ENCODE data around the gene CR1L. TPM values are rescaled to one million over a fixed set of nuclear protein-coding genes. Genes with fewer than 3 reads are reported as not detected.

CR1L gene
- total RNA-seq, 4 donors from 2014 or later: not detected

GRCh38 chr1:207648334-207649209, 3.6 kb downstream of the CR1L start:
- Histone ChIP-seq H3K27ac (no peak overlapping the region), H3K4me1 (peaks cover 0 to 16% (median 0%) of the 10 kb centered on the region in 3 donors), H3K27me3 (no peaks in the 10 kb centered on the region), H3K36me3 (no peaks in the 10 kb centered on the region), H3K4me3 (no peak overlapping the region), H3K9me3 (no peaks in the 10 kb centered on the region)
- 46 to 64% methylated on average over 5 of the region's 5 CpGs for WGBS, 2 donors (ENCODE audit: low coverage in 1 of 2)
- no peak for ATAC-seq
- TF ChIP-seq POLR2AphosphoS5 (IDR thresholded peaks at IDR 0.05): no peak
- TF ChIP-seq EP300 (IDR thresholded peaks at IDR 0.05): no peak
- TF ChIP-seq POLR2A (IDR thresholded peaks at IDR 0.05): no peak
- no peak for TF ChIP-seq CTCF (IDR thresholded peaks at IDR 0.05)

- Histone ChIP-seq H3K4me1 (peaks cover 0 to 13% (median 0%) of the 10 kb centered on the region in 3 donors), H3K4me3 (no peak overlapping the region), H3K27me3 (no peaks in the 10 kb centered on the region), H3K9me3 (no peaks in the 10 kb centered on the region), H3K36me3 (no peaks in the 10 kb centered on the region), H3K27ac (no peak overlapping the region)
- TF ChIP-seq EP300 (IDR thresholded peaks at IDR 0.05) (no peak), POLR2AphosphoS5 (IDR thresholded peaks at IDR 0.05) (no peak), POLR2A (IDR thresholded peaks at IDR 0.05) (no peak), CTCF (IDR thresholded peaks at IDR 0.05) (no peak)
- no peak for ATAC-seq
- WGBS, 2 donors (ENCODE audit: low coverage in 1 of 2): 55 to 64% methylated on average over 4 to 5 of the region's 5 CpGs
These were observed 4.3 kb downstream of the CR1L start for GRCh38 chr1:207649210-207649753.

- Histone ChIP-seq H3K27ac (no peak overlapping the region), H3K36me3 (no peaks in the 10 kb centered on the region), H3K4me3 (no peak overlapping the region), H3K27me3 (no peaks in the 10 kb centered on the region), H3K4me1 (peaks cover 0 to 8% (median 0%) of the 10 kb centered on the region in 3 donors), H3K9me3 (no peaks in the 10 kb centered on the region)
- 57 to 62% methylated on average over 3 to 4 of the region's 4 CpGs for WGBS, 2 donors (ENCODE audit: low coverage in 1 of 2)
- no peak for ATAC-seq
- TF ChIP-seq EP300 (IDR thresholded peaks at IDR 0.05) (no peak), POLR2AphosphoS5 (IDR thresholded peaks at IDR 0.05) (no peak), CTCF (IDR thresholded peaks at IDR 0.05) (no peak), POLR2A (IDR thresholded peaks at IDR 0.05) (no peak)
These were observed 5.1 kb downstream of the CR1L start for GRCh38 chr1:207649865-207650580.

- WGBS, 2 donors (ENCODE audit: low coverage in 1 of 2): 89% methylated on average over 1 of the region's 1 CpG; no CpG with 5 or more reads in 1 of the 2 donors
- Histone ChIP-seq H3K27ac (no peak overlapping the region), H3K9me3 (no peaks in the 10 kb centered on the region), H3K4me1 (no peaks in the 10 kb centered on the region), H3K27me3 (peaks cover 4% of the 10 kb centered on the region), H3K4me3 (no peak overlapping the region), H3K36me3 (no peaks in the 10 kb centered on the region)
- TF ChIP-seq EP300 (IDR thresholded peaks at IDR 0.05): no peak
- ATAC-seq: no peak
These were observed 6.7 kb downstream of the CR1L start for GRCh38 chr1:207651583-207651982.

GRCh38 chr1:207654320-207654719, 9.4 kb downstream of the CR1L start:
- Histone ChIP-seq H3K9me3 (no peaks in the 10 kb centered on the region), H3K36me3 (no peaks in the 10 kb centered on the region), H3K27ac (no peak overlapping the region), H3K27me3 (peaks cover 4% of the 10 kb centered on the region), H3K4me3 (no peak overlapping the region), H3K4me1 (no peaks in the 10 kb centered on the region)
- WGBS, 2 donors (ENCODE audit: low coverage in 1 of 2): 33 to 52% methylated on average over 2 of the region's 2 CpGs
- no peak for ATAC-seq
- TF ChIP-seq POLR2AphosphoS5 (IDR thresholded peaks at IDR 0.05) (no peak), EP300 (IDR thresholded peaks at IDR 0.05) (no peak), CTCF (IDR thresholded peaks at IDR 0.05) (peak in 1 of 4 experiments; percentile 15), POLR2A (IDR thresholded peaks at IDR 0.05) (no peak)

Measured in gastroesophageal sphincter (tissue), 4 donors.